ENCODE measurements around the gene GAS1.

Gene GAS1

DNA sequence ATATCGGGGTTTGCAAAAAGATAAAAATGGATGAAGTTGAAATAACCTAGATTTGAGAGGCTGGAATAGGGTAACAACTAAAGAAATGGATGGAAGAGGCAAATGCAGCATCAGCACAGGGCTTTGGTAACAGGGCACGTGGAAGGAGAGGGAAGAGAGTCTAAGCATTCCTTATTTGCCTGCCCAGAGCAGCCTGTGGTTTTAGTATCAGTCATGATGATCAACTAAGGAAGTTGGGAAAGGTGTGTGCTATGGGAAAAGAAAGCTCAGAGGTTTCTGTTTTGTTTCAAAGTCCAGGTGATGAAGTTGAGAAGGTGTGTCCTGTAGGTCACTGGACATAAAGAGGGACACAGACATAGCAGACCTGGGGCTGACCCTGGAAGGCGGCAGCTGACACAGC lies 28.8 kb downstream of the GAS1 start:
- DNase-seq = no peak

DNA sequence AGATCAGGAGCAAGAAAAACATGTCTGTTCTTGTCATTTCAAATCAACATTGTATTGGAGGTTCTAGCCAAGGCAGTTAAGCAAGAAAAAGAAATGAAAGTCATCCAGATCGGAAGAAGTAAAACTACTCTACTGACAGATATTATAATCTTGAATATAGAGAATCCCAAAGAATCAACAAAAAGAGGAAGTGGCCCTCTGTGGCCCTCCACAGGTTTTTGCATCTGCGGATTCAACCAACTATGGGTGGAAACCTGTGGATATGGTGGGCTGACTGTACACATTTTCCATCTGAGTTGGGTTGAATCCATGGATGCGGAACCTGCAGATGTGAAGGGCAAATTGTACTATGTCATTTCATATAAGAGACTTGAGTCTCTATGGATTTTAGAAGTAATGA lies 35.1 kb downstream of the GAS1 start:
- DNase-seq = no peak

DNA sequence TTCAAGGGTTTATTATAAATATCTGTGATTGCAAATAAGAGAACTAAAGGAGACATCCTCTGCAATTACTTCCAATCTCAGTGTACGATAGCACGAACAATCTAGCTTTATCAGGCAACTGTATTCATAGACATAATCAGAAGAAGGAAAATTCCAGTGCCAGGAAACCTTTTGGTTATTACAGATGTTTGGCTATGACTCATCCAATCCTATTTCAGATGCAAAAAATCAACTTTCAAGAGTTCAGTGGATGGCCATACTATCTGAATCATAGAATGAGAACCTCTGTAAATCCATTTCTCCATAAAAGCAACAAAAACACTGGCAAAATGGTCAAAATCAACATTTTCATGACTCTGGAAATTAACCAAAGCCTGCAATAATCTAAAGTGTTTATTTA lies 37.9 kb downstream of the GAS1 start:
- no peak for DNase-seq

DNA sequence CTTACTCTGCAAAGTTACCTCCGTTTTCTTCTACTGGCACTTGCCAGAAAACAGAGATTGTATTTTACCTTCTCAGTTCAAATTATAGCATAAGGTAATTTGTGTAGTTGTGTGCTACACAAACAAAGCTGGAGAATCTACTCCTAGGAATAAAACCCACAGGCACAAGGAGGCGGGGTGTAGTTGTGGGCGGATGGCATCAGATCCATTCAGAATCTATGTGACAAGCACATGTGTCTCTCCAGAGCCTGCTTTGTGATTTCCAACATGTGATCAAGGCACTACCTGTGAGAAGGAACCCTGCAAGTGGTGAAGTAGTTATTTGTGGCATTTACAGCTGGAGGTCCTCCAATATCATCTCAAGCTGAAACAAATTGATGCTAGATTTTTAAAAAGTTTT lies 39.0 kb downstream of the GAS1 start:
- DNase-seq = no peak

DNA sequence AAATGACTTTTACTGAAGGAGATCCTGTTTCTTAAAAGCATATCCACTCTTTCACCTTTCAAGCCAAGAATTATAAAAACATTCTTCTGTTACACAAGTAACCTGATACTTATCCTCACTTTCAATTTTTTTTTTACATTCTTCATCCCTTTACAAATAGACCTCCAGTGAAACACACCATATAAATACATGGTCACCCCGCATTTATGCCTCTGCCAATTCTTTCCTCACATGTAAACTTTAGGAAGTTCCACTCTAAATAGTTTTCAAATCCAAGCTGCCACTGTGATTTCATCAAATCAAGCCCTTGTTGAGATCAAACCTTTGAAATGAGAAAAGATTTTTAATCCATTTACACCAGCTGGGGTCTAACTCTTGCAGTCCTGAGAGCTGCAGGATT lies 40.0 kb downstream of the GAS1 start:
- DNase-seq = no peak

DNA sequence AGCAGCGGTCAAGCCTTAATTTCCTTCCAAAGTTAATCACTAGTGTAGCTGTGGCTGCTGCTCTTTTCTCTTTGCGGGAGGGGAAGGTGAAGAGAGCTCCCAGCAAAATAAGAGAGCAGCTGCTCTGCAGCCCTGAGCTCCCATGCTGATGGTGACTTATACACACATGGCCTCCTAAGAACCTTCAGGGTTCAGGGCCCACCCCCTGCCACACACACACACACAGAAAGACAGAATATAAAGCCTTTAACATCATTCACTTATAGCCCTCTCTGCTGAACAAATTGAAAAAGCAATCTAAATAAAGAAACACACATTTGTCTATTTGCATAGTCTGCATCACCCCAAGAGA lies 43.6 kb downstream of the GAS1 start:
- DNase-seq = no peak

DNA sequence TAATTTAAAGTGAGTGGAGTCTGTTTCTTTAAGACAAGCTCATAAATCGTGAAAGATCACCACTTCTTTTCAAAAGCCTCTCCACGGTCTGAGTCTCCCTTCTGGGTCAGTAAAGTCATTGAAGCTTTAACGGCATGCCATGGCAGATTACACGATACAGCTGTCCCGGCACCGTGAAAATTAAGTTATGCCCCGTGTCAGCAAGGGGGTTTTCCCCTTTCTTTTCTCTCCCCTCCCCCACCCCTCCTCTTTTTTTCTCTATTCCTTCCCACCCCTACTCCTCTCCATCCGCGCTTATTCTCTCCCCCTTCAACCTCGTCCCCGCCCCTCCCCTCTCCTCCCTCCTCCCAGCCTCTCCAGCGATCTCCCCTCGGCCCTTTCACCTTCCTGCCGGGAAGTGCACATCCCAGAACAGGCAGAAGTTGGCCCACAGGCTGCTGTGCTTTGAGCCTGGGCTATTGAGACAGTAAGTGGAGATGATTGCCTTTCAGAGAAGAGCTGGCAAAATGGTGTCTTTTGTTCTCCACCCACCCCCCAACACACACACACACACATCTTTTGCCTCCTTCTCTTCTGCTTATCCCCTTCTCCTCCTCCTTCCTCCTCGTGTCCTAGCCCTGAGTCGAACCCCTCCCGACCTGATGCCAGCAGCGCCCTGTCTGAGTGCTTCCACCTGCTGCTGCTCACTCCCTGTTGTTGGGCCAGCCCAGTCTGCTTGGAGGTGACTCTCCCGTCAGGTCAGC lies 44.1 kb downstream of the GAS1 start:
- DNase-seq = no peak

DNA sequence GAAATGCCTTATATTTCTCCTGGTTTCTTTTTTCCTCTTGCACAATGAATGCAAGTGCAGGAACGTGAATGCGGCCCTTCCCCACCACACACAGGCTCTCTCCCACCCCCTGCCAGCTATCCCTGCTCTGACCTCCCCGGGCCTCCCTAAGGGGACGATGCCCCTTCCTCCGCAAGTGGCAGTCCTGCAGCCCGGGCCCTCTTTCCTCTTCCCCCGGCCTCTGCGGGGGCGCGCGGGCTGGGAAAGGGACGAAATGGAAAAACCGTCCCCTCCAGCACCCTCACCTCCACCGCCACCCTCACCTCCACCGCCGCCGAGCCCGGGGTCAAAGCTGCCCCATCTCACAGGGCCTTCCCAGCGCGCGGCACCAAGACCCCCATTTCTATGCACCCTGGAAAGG lies 44.7 kb downstream of the GAS1 start:
- no peak for DNase-seq

DNA sequence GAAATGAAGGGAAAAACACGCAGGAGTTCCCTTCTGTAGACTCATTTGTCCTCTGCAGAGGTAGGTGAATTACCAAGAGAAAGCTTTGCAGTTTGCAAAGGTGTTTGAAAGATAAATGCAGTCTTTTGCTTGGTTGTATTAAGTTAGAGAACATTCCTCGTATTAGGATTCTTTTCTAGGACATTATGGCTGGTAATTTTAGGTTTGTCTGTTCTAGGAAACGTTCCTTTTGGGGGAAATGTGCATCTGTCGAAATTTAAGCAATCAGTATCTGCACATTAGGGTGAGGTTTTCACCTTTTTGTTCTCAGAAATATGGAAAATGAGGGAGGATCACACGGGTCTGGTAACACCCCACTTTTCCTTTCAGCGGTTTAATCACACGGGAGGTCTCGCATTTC lies 45.1 kb downstream of the GAS1 start:
- DNase-seq = no peak

DNA sequence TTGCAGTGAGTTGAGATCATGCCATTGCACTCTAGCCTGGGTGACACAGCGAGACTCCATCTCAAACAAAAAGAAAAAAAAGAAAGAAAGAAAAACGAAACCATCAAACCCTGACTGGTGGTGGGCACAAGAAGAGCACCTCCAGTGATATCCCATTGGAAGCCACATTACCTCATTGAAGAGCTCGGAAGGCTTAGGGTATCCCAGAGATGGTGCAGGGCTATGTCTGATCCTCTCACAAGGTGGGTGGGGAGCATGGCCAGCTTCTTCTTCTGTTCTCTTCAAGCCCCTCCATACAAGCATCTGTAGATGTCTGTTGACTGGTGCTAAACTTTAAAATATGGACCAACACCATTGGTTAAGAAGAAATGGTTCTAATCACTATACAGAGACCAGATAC lies 45.8 kb downstream of the GAS1 start:
- DNase-seq = no peak

Data from NCI-H446 treated with DMSO at 0.1 percent for 48 hours (cell line).